Pancreas (tissue), 10 donors: Measurements from ENCODE around the gene SLC8A2. TPM values are rescaled to one million over a fixed set of nuclear protein-coding genes. Genes with fewer than 3 reads are reported as not detected.
A peak's percentile ranks its signal among the peaks of the same experiment; 100 is the strongest.

Experiments
- ATAC-seq, 4 donors: fragments of 200-7000 bp; cut with Tn5 transposase; one replicate each; pipeline versions ENCODE4 v1.8.0 to v1.9.1; 2020; ENCODE audit warnings: mild to moderate bottlenecking in 4 of 4, moderate library complexity in 4 of 4
- DNase-seq, 6 donors: peaks; one replicate each; pipeline ENCODE4 v3.0.0-alpha.2; 2020
- FAIRE-seq: peaks from 2 replicates; lab custom pipeline; 2012; peaks lifted over from hg19 to GRCh38; lab: Jason Lieb, UNC
- H3K27ac ChIP-seq, 4 donors: fragments of 200-600 bp; sonication (generic); 1 replicate in 3 of 4; 2 replicates in 1 of 4; pipeline versions ENCODE4 v1.5.0 to v1.8.0; 2020
- H3K27me3 ChIP-seq, 4 donors: fragments of 200-600 bp; one replicate each; pipeline ENCODE4 v1.8.0; 2021
- H3K36me3 ChIP-seq, 3 donors: fragments of 200-600 bp; sonication (generic) in 1 of 3; one replicate each; pipeline versions ENCODE4 v1.5.0 to v1.8.0; 2020 to 2021
- H3K4me1 ChIP-seq, 3 donors: fragments of 200-600 bp; one replicate each; pipeline ENCODE4 v1.8.0; 2021
- H3K4me3 ChIP-seq, 4 donors: fragments of 200-600 bp; sonication (generic) in 2 of 4; one replicate each; pipeline versions ENCODE4 v1.5.0 to v1.8.0; 2020 to 2021
- H3K9me3 ChIP-seq, 4 donors: fragments of 200-600 bp; one replicate each; pipeline ENCODE4 v1.8.0; 2021
- CTCF ChIP-seq, 4 donors: fragments of 200-600 bp; sonication (generic) in 3 of 4; IDR thresholded peaks; one replicate each; pipeline versions ENCODE4 v1.5.0 to v1.8.0; 2021; ENCODE audit warnings: antibody characterized with exemption in 4 of 4
- WGBS, 2 donors: extraction: QIAGEN DNeasy Blood & Tissue Kit; methylation state at CpG; one replicate each; pipeline ENCODE4 v1.1.7; 2013; 5-methylcytosine and 5-hydroxymethylcytosine counted together
- intact Hi-C, 3 donors: fragments of 100-400 bp; cut with DNase I; formaldehyde crosslinking; loops; one replicate each; pipeline versions ENCODE4 v1.11.1 to v1.14.2; 2022
- polyA plus RNA-seq, 2 donors: library from polyadenylated mRNA; stranded (reverse); fragments of 200-250 nt; gene quantifications; one replicate each; pipeline ENCODE4 v1.2.3, GENCODE V29; 2013
- total RNA-seq, 6 donors: library from RNA; stranded (reverse); fragmentation: NEBNext Ultra II Directional in 4 of 6; extraction: Animal tissue kit (Norgen Biotek cat#: 25700) in 4 of 6; gene quantifications; one replicate each; pipeline versions ENCODE4 v1.2.1 to v1.2.4, GENCODE V29; 2021 to 2023
- donor health status: healthy with polysubstance abuse.
- donor health status: DM: no; HTN: no; CAD: no; lungs with moderate emphysema.
- donor health status: DM: no; HTN: no; CAD: no.
- donor health status: control.
- donor health status: control.
- donor health status: Bipolar disorder and iron deficiency.
- donor health status: DM: yes; HTN: yes; CAD: no.
- donor health status: DM: no; HTN: no; CAD: no.
- donor health status: DM: no; HTN: no; CAD: no.
- donor health status: DM: yes; HTN: yes; CAD: no.

Gene SLC8A2
- total and polyA plus RNA-seq, 8 donors: 2.6 to 8.3 (median 6.3) TPM

DNA sequence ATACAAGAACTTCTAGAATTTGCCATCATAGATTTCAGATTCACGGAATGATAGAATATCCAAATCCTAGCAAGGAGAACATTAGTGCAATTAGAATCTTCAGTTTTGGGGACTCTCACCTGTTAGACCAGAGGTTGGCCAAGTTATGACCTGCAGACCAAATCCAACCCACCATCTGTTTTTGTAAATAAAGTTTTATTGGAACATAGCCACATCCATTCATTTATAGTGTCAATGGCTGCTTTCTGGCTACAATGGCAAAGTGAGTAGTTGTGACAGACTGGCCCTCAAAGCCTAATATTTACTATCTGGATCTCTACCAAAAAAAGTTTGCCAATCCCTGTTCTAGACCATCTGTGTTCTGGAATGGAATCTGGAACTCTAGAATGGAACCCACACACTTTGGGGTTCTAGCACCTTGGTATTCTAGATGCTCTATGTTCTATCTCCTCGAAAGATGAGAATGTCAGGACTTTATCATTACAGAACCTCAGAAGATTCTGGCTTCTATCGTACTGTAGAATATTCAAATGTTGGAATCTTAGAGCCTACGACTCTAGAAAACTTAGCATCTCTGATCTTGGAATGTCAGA lies 9.9 kb upstream of the SLC8A2 start:
- H3K9me3 ChIP-seq: no peaks in the 10 kb centered on the region
- no peak overlapping the region for H3K4me3 ChIP-seq
- H3K27me3 ChIP-seq: no peaks in the 10 kb centered on the region
- H3K4me1 ChIP-seq: no peaks in the 10 kb centered on the region
- H3K27ac ChIP-seq: no peak overlapping the region
- no peak for ATAC-seq
- intact Hi-C loops: no loop called here
- no peak for DNase-seq
- no peaks in the 10 kb centered on the region for H3K36me3 ChIP-seq
- no peak for TF ChIP-seq CTCF (IDR thresholded peaks at IDR 0.05)
- no peak for FAIRE-seq
- WGBS, 2 donors: 90 to 91% methylated on average over 4 of the region's 4 CpGs

- H3K4me3 ChIP-seq: no peak overlapping the region
- WGBS, 2 donors: 75 to 82% methylated on average over 16 of the region's 16 CpGs
- no peaks in the 10 kb centered on the region for H3K4me1 ChIP-seq
- DNase-seq (peak in 1 of 6 donors; percentile 39), ATAC-seq (no peak), FAIRE-seq (no peak)
- no peak overlapping the region for H3K27ac ChIP-seq
- no peak for TF ChIP-seq CTCF (IDR thresholded peaks at IDR 0.05)
- no peaks in the 10 kb centered on the region for H3K27me3 ChIP-seq
- no peaks in the 10 kb centered on the region for H3K9me3 ChIP-seq
- no peaks in the 10 kb centered on the region for H3K36me3 ChIP-seq
- intact Hi-C loops: no loop called here
Observed at GRCh38 chr19:47480658-47481057, 9.0 kb upstream of the SLC8A2 start.

DNA sequence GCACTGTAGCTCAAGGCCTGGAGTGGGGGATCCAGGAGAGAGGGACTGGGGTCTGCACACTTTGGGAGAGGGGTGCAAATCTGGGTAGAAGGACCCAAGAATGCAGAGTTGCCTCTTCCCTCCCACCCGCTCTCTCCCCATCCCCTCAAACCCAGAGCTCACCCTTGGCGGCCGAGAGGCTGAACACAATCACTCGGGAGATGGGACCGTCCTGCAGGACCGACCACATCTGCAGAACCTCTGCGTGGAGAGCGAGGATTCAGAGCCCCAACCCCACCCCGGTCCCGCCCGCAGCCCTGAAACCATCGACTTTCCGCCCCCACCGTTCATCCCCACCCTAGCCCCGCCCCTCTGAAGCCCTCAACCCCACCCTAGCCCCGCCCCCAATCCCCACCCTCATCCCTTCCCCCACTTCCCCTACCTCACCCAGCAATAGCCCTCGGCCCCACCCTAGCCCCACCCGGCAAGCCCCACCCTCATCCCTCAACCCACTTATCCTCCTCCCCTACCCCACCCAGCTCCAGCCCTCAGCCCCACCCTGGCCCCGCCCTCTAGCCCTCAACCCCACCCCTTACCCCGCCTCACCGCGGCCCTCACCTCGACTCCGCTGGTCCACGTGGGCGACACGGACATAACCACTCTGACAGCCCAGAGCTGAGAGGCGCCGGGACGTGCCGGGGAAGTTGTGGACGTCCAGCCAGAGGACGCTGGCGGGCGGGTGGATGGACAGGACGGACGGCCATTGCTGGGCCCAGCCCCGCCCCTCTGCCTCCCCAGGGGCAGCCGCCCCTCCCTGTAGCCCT lies 8.2 kb upstream of the SLC8A2 start:
- TF ChIP-seq CTCF (IDR thresholded peaks at IDR 0.05): no peak
- DNase-seq: peak in 2 of 6 donors; percentile 14 to 81

GRCh38 chr19:47476438-47476972 lies 4.8 kb upstream of the SLC8A2 start:
- Histone ChIP-seq H3K27ac (no peak overlapping the region), H3K27me3 (no peaks in the 10 kb centered on the region), H3K36me3 (no peaks in the 10 kb centered on the region), H3K4me1 (peaks cover 0 to 4% (median 0%) of the 10 kb centered on the region in 3 donors), H3K9me3 (no peaks in the 10 kb centered on the region), H3K4me3 (no peak overlapping the region)
- WGBS, 2 donors: 73 to 76% methylated on average over 17 of the region's 17 CpGs
- no peak for FAIRE-seq
- intact Hi-C loops: no loop called here
- no peak for TF ChIP-seq CTCF (IDR thresholded peaks at IDR 0.05)
- no peak for ATAC-seq
- DNase-seq: peak in 1 of 6 donors; percentile 57

More for the DNA sequence above, 8.2 kb upstream of the SLC8A2 start:
- ATAC-seq (no peak), FAIRE-seq (no peak)
- Histone ChIP-seq H3K27ac (no peak overlapping the region), H3K4me3 (no peak overlapping the region), H3K9me3 (no peaks in the 10 kb centered on the region), H3K27me3 (no peaks in the 10 kb centered on the region), H3K4me1 (no peaks in the 10 kb centered on the region), H3K36me3 (no peaks in the 10 kb centered on the region)
- intact Hi-C loops: no loop called here
- WGBS, 2 donors: 17% methylated on average over 28 to 39 of the region's 39 CpGs
